GM23338 (cell line): ENCODE measurements around the gene EYS. TPM values are rescaled to one million over a fixed set of nuclear protein-coding genes. Genes with fewer than 3 reads are reported as not detected.

Source experiments
- ATAC-seq: fragments of 200-7000 bp; cut with Tn5 transposase; 3 replicates; pipeline ENCODE4 v1.9.1; 2020
- DNase-seq: peaks from one replicate; pipeline ENCODE4 v3.0.0-alpha.2; 2015; ENCODE audit warnings: low spot score
- H2AFZ ChIP-seq: fragments of 200-600 bp; sonication (generic); 2 replicates; pipeline ENCODE4 v1.8.0; 2016; ENCODE audit warnings: antibody characterized with exemption, mild to moderate bottlenecking, moderate library complexity
- H3F3A ChIP-seq: fragments of 200-600 bp; sonication (generic); replicated peaks from 2 replicates; pipeline ENCODE4 v1.8.0; 2017; ENCODE audit warnings: antibody characterized with exemption, mixed run types, low read depth
- H3K27ac ChIP-seq: fragments of 200-600 bp; sonication (generic); 2 replicates; pipeline ENCODE4 v1.6.1; 2016; ENCODE audit warnings: low read depth
- H3K27me3 ChIP-seq: fragments of 200-600 bp; sonication (generic); 2 replicates; pipeline ENCODE4 v1.8.0; 2016; ENCODE audit warnings: mild to moderate bottlenecking, mixed run types, moderate library complexity; ENCODE audit not compliant: insufficient read depth
- H3K36me3 ChIP-seq: fragments of 200-600 bp; sonication (generic); 2 replicates; pipeline ENCODE4 v1.8.0; 2016; ENCODE audit warnings: mild to moderate bottlenecking; ENCODE audit not compliant: insufficient read depth
- H3K4me1 ChIP-seq: fragments of 200-600 bp; sonication (generic); 2 replicates; pipeline ENCODE4 v1.8.0; 2016; ENCODE audit warnings: mild to moderate bottlenecking, moderate library complexity; ENCODE audit not compliant: insufficient read depth
- H3K4me2 ChIP-seq: fragments of 200-600 bp; sonication (generic); 2 replicates; pipeline ENCODE4 v1.7.1; 2017; ENCODE audit warnings: mixed run types
- H3K4me3 ChIP-seq: fragments of 200-600 bp; sonication (generic); 2 replicates; pipeline ENCODE4 v1.6.1; 2016; ENCODE audit warnings: mixed run types
- H3K79me2 ChIP-seq: fragments of 200-600 bp; sonication (generic); replicated peaks from 2 replicates; pipeline ENCODE4 v1.8.0; 2017; ENCODE audit warnings: mild to moderate bottlenecking; ENCODE audit not compliant: insufficient read depth
- H3K9me2 ChIP-seq: fragments of 200-600 bp; sonication (generic); 2 replicates; pipeline ENCODE4 v1.8.0; 2017; ENCODE audit not compliant: insufficient read depth
- H4K20me1 ChIP-seq: fragments of 200-600 bp; sonication (generic); replicated peaks from 2 replicates; pipeline ENCODE4 v1.8.0; 2017; ENCODE audit warnings: mild to moderate bottlenecking; ENCODE audit not compliant: insufficient read depth
- H3K27ac Mint-ChIP-seq: 2 replicates; pipeline ENCODE4 v1.8.0; 2020; ENCODE audit warnings: inconsistent platforms, mild to moderate bottlenecking, moderate library complexity, mixed read lengths
- H3K27me3 Mint-ChIP-seq: 3 replicates; pipeline ENCODE4 v1.8.0; 2022; ENCODE audit warnings: low read depth, mild to moderate bottlenecking, moderate library complexity, mixed read lengths, inconsistent platforms; ENCODE audit not compliant: insufficient read depth, poor library complexity
- H3K36me3 Mint-ChIP-seq: 3 replicates; pipeline ENCODE4 v1.8.0; 2021; ENCODE audit warnings: low read depth, mild to moderate bottlenecking, inconsistent platforms, moderate library complexity, mixed read lengths
- H3K4me1 Mint-ChIP-seq: 3 replicates; pipeline ENCODE4 v1.8.0; 2020; ENCODE audit warnings: mild to moderate bottlenecking, inconsistent platforms, mixed read lengths
- H3K4me3 Mint-ChIP-seq: 3 replicates; pipeline ENCODE4 v1.8.0; 2021; ENCODE audit warnings: moderate library complexity, mild to moderate bottlenecking, inconsistent platforms, mixed read lengths
- H3K9me3 Mint-ChIP-seq: 3 replicates; pipeline ENCODE4 v1.8.0; 2020; ENCODE audit warnings: moderate library complexity, mild to moderate bottlenecking, inconsistent platforms, mixed read lengths
- CREB1 ChIP-seq: fragments of 250-450 bp; sonication (Bioruptor Pico); IDR thresholded peaks from 2 replicates; pipeline ENCODE4 v1.5.0; 2020; ENCODE audit warnings: low read depth, mild to moderate bottlenecking, moderate library complexity
- CTCF ChIP-seq, 2 experiments: fragments of 200-600 bp in 1 of 2; sonication (generic) in 1 of 2; conservative IDR thresholded peaks; 2 replicates each; pipeline versions ENCODE4 v1.5.1 to v1.6.1; 2016 to 2017; ENCODE audit warnings: antibody characterized with exemption in 2 of 2, low read depth in 2 of 2, mild to moderate bottlenecking in 2 of 2, moderate library complexity in 1 of 2
- ETS1 ChIP-seq: IDR thresholded peaks from 2 replicates; pipeline ENCODE4 v1.6.1; 2016; ENCODE audit warnings: antibody characterized with exemption
- EZH2 ChIP-seq: fragments of 200-600 bp; sonication (generic); IDR thresholded peaks from one replicate; pipeline ENCODE4 v1.8.0; 2017; ENCODE audit warnings: antibody characterized with exemption, mild to moderate bottlenecking, low read depth; ENCODE audit not compliant: unreplicated experiment
- EZH2phosphoT487 ChIP-seq: fragments of 200-600 bp; sonication (generic); IDR thresholded peaks from one replicate; pipeline ENCODE4 v1.8.1; 2018; ENCODE audit warnings: antibody characterized with exemption; ENCODE audit not compliant: unreplicated experiment
- JUNB ChIP-seq: IDR thresholded peaks from one replicate; pipeline ENCODE4 v1.6.1; 2016; ENCODE audit warnings: antibody characterized with exemption; ENCODE audit not compliant: unreplicated experiment
- NANOG ChIP-seq: IDR thresholded peaks from 2 replicates; pipeline ENCODE4 v1.6.1; 2016; ENCODE audit warnings: antibody characterized with exemption, borderline replicate concordance
- POLR2AphosphoS5 ChIP-seq: IDR thresholded peaks from 2 replicates; pipeline ENCODE4 v1.6.1; 2016; ENCODE audit warnings: antibody characterized with exemption, low read depth
- REST ChIP-seq: IDR thresholded peaks from one replicate; pipeline ENCODE4 v1.6.1; 2018; ENCODE audit warnings: antibody characterized with exemption; ENCODE audit not compliant: unreplicated experiment
- STAT1 ChIP-seq: IDR thresholded peaks from one replicate; pipeline ENCODE4 v1.6.1; 2016; ENCODE audit warnings: antibody characterized with exemption; ENCODE audit not compliant: unreplicated experiment
- ZNF114 ChIP-seq: fragments of 250-450 bp; sonication (Bioruptor Pico); IDR thresholded peaks from 2 replicates; pipeline ENCODE4 v1.5.0; 2020; ENCODE audit warnings: mild to moderate bottlenecking, moderate library complexity
- ZNF331 ChIP-seq: fragments of 250-450 bp; sonication (Bioruptor Pico); IDR thresholded peaks from 2 replicates; pipeline ENCODE4 v1.5.0; 2020; ENCODE audit warnings: low read depth, mild to moderate bottlenecking, moderate library complexity
- polyA plus RNA-seq: library from polyadenylated mRNA; unstranded; fragments of >200 nt; fragmentation: Nextera tagmentation; extraction: Ambion mirVana; gene quantifications from 2 replicates; pipeline ENCODE4 v1.2.1, GENCODE V29; 2016
- total RNA-seq: library from RNA; depleted of rRNA; stranded (reverse); fragments of >200 nt; shearing (Covaris generic); gene quantifications from 2 replicates; pipeline ENCODE4 v1.2.3, GENCODE V29; 2014
- TF ChIP-seq, protein P1 (sequence below): fragments of 250-450 bp; sonication (Bioruptor Pico); IDR thresholded peaks from 2 replicates; pipeline ENCODE4 v1.5.0; 2020; ENCODE audit warnings: mild to moderate bottlenecking, moderate library complexity

EYS gene
- total and polyA plus RNA-seq, 2 experiments from 2014 or later: 0.38 to 0.52 TPM

DNA sequence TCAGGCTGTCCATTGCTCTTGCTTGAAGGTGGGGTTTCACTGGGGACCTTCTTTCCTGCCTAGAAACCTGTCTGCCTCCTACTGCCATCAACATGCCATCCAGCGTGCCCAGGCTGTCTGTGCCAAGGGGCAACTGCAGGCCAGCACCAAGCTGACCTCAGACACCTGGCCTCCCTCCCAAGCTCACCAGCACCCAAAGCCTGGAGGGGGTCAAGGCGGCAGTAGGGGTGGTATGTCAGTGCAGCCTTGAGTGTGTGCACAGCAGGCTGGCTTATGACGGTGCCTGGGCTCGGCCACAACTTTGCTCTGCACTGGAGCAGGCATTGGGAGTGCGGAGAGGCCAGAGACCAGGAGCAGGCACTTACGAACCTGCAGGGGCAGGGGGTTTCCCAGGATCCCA lies 149.0 kb downstream of the EYS start:
- Histone ChIP-seq H3K36me3 (no peaks in the 10 kb centered on the region), H3K4me3 (no peak overlapping the region), H3K4me2 (no peak overlapping the region), H4K20me1 (no peaks in the 10 kb centered on the region), H3K4me1 (no peaks in the 10 kb centered on the region), H2AFZ (no peak overlapping the region), H3K27ac (no peak overlapping the region), H3K9me2 (no peaks in the 10 kb centered on the region), H3K79me2 (no peaks in the 10 kb centered on the region), H3K27me3 (no peaks in the 10 kb centered on the region), H3F3A (no peaks in the 10 kb centered on the region)
- no peak for TF ChIP-seq CTCF (conservative IDR thresholded peaks at IDR 0.05; ENCODE audit: low read depth in 2 of 2)
- TF ChIP-seq EZH2: no peak
- TF ChIP-seq, protein P1, sequence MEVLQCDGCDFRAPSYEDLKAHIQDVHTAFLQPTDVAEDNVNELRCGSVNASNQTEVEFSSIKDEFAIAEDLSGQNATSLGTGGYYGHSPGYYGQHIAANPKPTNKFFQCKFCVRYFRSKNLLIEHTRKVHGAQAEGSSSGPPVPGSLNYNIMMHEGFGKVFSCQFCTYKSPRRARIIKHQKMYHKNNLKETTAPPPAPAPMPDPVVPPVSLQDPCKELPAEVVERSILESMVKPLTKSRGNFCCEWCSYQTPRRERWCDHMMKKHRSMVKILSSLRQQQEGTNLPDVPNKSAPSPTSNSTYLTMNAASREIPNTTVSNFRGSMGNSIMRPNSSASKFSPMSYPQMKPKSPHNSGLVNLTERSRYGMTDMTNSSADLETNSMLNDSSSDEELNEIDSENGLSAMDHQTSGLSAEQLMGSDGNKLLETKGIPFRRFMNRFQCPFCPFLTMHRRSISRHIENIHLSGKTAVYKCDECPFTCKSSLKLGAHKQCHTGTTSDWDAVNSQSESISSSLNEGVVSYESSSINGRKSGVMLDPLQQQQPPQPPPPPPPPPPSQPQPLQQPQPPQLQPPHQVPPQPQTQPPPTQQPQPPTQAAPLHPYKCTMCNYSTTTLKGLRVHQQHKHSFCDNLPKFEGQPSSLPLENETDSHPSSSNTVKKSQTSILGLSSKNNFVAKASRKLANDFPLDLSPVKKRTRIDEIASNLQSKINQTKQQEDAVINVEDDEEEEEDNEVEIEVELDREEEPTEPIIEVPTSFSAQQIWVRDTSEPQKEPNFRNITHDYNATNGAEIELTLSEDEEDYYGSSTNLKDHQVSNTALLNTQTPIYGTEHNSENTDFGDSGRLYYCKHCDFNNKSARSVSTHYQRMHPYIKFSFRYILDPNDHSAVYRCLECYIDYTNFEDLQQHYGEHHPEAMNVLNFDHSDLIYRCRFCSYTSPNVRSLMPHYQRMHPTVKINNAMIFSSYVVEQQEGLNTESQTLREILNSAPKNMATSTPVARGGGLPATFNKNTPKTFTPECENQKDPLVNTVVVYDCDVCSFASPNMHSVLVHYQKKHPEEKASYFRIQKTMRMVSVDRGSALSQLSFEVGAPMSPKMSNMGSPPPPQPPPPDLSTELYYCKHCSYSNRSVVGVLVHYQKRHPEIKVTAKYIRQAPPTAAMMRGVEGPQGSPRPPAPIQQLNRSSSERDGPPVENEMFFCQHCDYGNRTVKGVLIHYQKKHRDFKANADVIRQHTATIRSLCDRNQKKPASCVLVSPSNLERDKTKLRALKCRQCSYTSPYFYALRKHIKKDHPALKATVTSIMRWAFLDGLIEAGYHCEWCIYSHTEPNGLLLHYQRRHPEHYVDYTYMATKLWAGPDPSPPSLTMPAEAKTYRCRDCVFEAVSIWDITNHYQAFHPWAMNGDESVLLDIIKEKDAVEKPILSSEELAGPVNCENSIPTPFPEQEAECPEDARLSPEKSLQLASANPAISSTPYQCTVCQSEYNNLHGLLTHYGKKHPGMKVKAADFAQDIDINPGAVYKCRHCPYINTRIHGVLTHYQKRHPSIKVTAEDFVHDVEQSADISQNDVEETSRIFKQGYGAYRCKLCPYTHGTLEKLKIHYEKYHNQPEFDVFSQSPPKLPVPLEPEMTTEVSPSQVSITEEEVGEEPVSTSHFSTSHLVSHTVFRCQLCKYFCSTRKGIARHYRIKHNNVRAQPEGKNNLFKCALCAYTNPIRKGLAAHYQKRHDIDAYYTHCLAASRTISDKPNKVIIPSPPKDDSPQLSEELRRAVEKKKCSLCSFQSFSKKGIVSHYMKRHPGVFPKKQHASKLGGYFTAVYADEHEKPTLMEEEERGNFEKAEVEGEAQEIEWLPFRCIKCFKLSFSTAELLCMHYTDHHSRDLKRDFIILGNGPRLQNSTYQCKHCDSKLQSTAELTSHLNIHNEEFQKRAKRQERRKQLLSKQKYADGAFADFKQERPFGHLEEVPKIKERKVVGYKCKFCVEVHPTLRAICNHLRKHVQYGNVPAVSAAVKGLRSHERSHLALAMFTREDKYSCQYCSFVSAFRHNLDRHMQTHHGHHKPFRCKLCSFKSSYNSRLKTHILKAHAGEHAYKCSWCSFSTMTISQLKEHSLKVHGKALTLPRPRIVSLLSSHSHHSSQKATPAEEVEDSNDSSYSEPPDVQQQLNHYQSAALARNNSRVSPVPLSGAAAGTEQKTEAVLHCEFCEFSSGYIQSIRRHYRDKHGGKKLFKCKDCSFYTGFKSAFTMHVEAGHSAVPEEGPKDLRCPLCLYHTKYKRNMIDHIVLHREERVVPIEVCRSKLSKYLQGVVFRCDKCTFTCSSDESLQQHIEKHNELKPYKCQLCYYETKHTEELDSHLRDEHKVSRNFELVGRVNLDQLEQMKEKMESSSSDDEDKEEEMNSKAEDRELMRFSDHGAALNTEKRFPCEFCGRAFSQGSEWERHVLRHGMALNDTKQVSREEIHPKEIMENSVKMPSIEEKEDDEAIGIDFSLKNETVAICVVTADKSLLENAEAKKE: no peak
- no peak for TF ChIP-seq REST
- TF ChIP-seq CREB1 (CRISPR knock-in tag): no peak
- TF ChIP-seq ETS1: no peak
- no peak for TF ChIP-seq EZH2phosphoT487
- TF ChIP-seq NANOG: no peak
- TF ChIP-seq JUNB: no peak
- no peak for TF ChIP-seq ZNF331 (CRISPR knock-in tag)
- no peak for TF ChIP-seq POLR2AphosphoS5
- no peak for TF ChIP-seq STAT1
- TF ChIP-seq ZNF114 (CRISPR knock-in tag): no peak
- peaks cover 2% of the 10 kb centered on the region; the same call in 2 of the 3 replicates for H3K36me3 Mint-ChIP-seq
- no peak for DNase-seq
- H3K27ac Mint-ChIP-seq: no peak overlapping the region
- H3K9me3 Mint-ChIP-seq: peaks cover 6% of the 10 kb centered on the region; the same call in 2 of the 3 replicates
- no peaks in the 10 kb centered on the region for H3K4me1 Mint-ChIP-seq
- no peaks in the 10 kb centered on the region for H3K27me3 Mint-ChIP-seq
- ATAC-seq: no peak
- H3K4me3 Mint-ChIP-seq: no peak overlapping the region
